ENCODE measurements around the gene LHX6.
A peak's percentile ranks its signal among the peaks of the same experiment; 100 is the strongest.

The LHX6 gene

DNA sequence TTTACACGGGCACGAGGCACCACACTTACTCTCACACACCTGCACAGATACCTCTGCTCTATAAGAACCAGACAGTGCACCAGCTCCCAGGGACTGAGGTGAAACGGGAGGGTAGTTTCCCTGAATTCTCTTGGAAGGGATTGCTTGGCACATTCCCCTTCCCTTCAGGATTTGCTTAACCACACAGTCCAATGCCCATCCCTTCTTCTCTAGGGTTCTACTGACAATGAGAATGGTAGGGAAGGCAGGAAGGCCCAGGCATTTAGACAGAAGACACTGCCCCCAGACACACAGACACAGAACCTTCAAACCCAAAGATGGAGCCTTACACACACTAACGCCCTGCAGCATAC is 704 bp upstream of the LHX6 start:
- H3K36me3 Mint-ChIP-seq (ENCODE audit: low read depth) = no peaks in the 10 kb centered on the region

GRCh38 chr9:122228191-122228567 is 578 bp downstream of the LHX6 start:
- H3K9me3 Mint-ChIP-seq = peaks cover 3% of the 10 kb centered on the region
- H3K27ac Mint-ChIP-seq = no peak overlapping the region
- TF ChIP-seq CTCF (IDR thresholded peaks at IDR 0.05; ENCODE audit: unreplicated experiment in 3 of 3) = no peak
- peaks cover 60% of the 10 kb centered on the region for H3K27me3 Mint-ChIP-seq (ENCODE audit: low read depth)
- no peaks in the 10 kb centered on the region for H3K36me3 Mint-ChIP-seq (ENCODE audit: low read depth)
- peaks cover 13% of the 10 kb centered on the region for H3K4me1 Mint-ChIP-seq
- H3K4me3 Mint-ChIP-seq = peak overlapping the region; percentile 60 to 70 (median 62)

More for the DNA sequence above, 704 bp upstream of the LHX6 start:
- no peak for TF ChIP-seq CTCF (IDR thresholded peaks at IDR 0.05; ENCODE audit: unreplicated experiment in 3 of 3)
- H3K27ac Mint-ChIP-seq = no peak overlapping the region
- H3K27me3 Mint-ChIP-seq (ENCODE audit: low read depth) = peaks cover 58% of the 10 kb centered on the region
- no peak overlapping the region for H3K4me3 Mint-ChIP-seq
- H3K9me3 Mint-ChIP-seq = peaks cover 2% of the 10 kb centered on the region
- H3K4me1 Mint-ChIP-seq = peaks cover 9% of the 10 kb centered on the region

- Mint-ChIP-seq H3K9me3 (peaks cover 3% of the 10 kb centered on the region), H3K27ac (no peak overlapping the region), H3K4me1 (peaks cover 18% of the 10 kb centered on the region), H3K36me3 (ENCODE audit: low read depth) (no peaks in the 10 kb centered on the region), H3K27me3 (ENCODE audit: low read depth) (peaks cover 60% of the 10 kb centered on the region), H3K4me3 (peak overlapping the region; percentile 71 to 79 (median 72))
- TF ChIP-seq CTCF (IDR thresholded peaks at IDR 0.05; ENCODE audit: unreplicated experiment in 3 of 3) = no peak
These were observed 1.2 kb downstream of the LHX6 start for GRCh38 chr9:122227575-122227900.

- Mint-ChIP-seq H3K4me1 (peaks cover 21% of the 10 kb centered on the region), H3K36me3 (ENCODE audit: low read depth) (no peaks in the 10 kb centered on the region), H3K27ac (no peak overlapping the region), H3K27me3 (ENCODE audit: low read depth) (peaks cover 65% of the 10 kb centered on the region), H3K9me3 (peaks cover 3% of the 10 kb centered on the region), H3K4me3 (peak overlapping the region; percentile 53 to 79 (median 72))
- no peak for TF ChIP-seq CTCF (IDR thresholded peaks at IDR 0.05; ENCODE audit: unreplicated experiment in 3 of 3)
These were observed 1.8 kb downstream of the LHX6 start for GRCh38 chr9:122226758-122227574.

GRCh38 chr9:122226142-122226757 is 2.5 kb downstream of the LHX6 start:
- H3K4me1 Mint-ChIP-seq = peaks cover 28% of the 10 kb centered on the region
- peaks cover 72% of the 10 kb centered on the region for H3K27me3 Mint-ChIP-seq (ENCODE audit: low read depth)
- no peak for TF ChIP-seq CTCF (IDR thresholded peaks at IDR 0.05; ENCODE audit: unreplicated experiment in 3 of 3)

More at GRCh38 chr9:122226142-122226757, 2.5 kb downstream of the LHX6 start:
- Mint-ChIP-seq H3K27ac (no peak overlapping the region), H3K36me3 (ENCODE audit: low read depth) (no peaks in the 10 kb centered on the region), H3K4me3 (peak overlapping the region; percentile 34 to 72 (median 53)), H3K9me3 (peaks cover 3% of the 10 kb centered on the region)

Data from nephron (organoid).